ENCODE measurements around the gene GTSE1.

The GTSE1 gene

GRCh38 chr22:46274381-46274780 lies 22.3 kb upstream of the GTSE1 start:
- DNase-seq: no peak

- DNase-seq: no peak
Observed at GRCh38 chr22:46275455-46276122, 21.1 kb upstream of the GTSE1 start.

- no peak for DNase-seq
Observed at GRCh38 chr22:46276563-46276962, 20.1 kb upstream of the GTSE1 start.

- no peak for DNase-seq
Observed at GRCh38 chr22:46278656-46279645, 17.7 kb upstream of the GTSE1 start.

- DNase-seq: no peak
Observed at GRCh38 chr22:46280063-46280817, 16.4 kb upstream of the GTSE1 start.

GRCh38 chr22:46280999-46281623 lies 15.6 kb upstream of the GTSE1 start:
- peak; percentile 41 for DNase-seq

- DNase-seq: no peak
Observed at GRCh38 chr22:46281866-46282678, 14.6 kb upstream of the GTSE1 start.

GRCh38 chr22:46286006-46286405 lies 10.7 kb upstream of the GTSE1 start:
- no peak for DNase-seq

GRCh38 chr22:46286941-46287872 lies 9.5 kb upstream of the GTSE1 start:
- no peak for DNase-seq

GRCh38 chr22:46287873-46288751 lies 8.6 kb upstream of the GTSE1 start:
- DNase-seq: no peak

- DNase-seq: no peak
Observed at GRCh38 chr22:46288846-46289243, 7.8 kb upstream of the GTSE1 start.

- DNase-seq: no peak
Observed at GRCh38 chr22:46289244-46289891, 7.3 kb upstream of the GTSE1 start.

- DNase-seq: no peak
Observed at GRCh38 chr22:46290121-46290842, 6.4 kb upstream of the GTSE1 start.

GRCh38 chr22:46290843-46291785 lies 5.6 kb upstream of the GTSE1 start:
- no peak for DNase-seq

- no peak for DNase-seq
Observed at GRCh38 chr22:46292173-46292572, 4.5 kb upstream of the GTSE1 start.

- no peak for DNase-seq
Observed at GRCh38 chr22:46292732-46293131, 3.9 kb upstream of the GTSE1 start.

- DNase-seq: peak; percentile 13
Observed at GRCh38 chr22:46293577-46294260, 3.0 kb upstream of the GTSE1 start.

All from midbrain (tissue), 1 donor.